WTC11 (cell line): ENCODE measurements around the gene EXOC1. TPM values are rescaled to one million over a fixed set of nuclear protein-coding genes. Genes with fewer than 3 reads are reported as not detected.

Source experiments
- ATAC-seq: fragments of 200-7000 bp; cut with Tn5 transposase; 2 replicates; pipeline ENCODE4 v1.10.0; 2021; ENCODE audit warnings: mild to moderate bottlenecking, moderate library complexity
- CTCF ChIA-PET: fragments of 300-600 bp; sonication (Branson Sonifier 250); formaldehyde crosslinking; loops from one replicate; lab custom pipeline; 2021; ENCODE audit warnings: antibody characterized with exemption; lab: Charles Lee
- POLR2A ChIA-PET: fragments of 350-600 bp; sonication (Branson Sonifier 250); formaldehyde crosslinking; loops from one replicate; lab custom pipeline; 2021; ENCODE audit warnings: antibody characterized with exemption; lab: Charles Lee
- DNase-seq: peaks from one replicate; pipeline ENCODE4 v3.0.0; 2021; ENCODE audit warnings: low spot score
- H3K27ac Mint-ChIP-seq: 2 replicates; pipeline ENCODE4 v1.8.0; 2021; ENCODE audit warnings: mixed read lengths
- H3K27me3 Mint-ChIP-seq: 2 replicates; pipeline ENCODE4 v1.8.0; 2021; ENCODE audit warnings: low read depth, mild to moderate bottlenecking, moderate library complexity, mixed read lengths
- H3K36me3 Mint-ChIP-seq: 2 replicates; pipeline ENCODE4 v1.8.0; 2021; ENCODE audit warnings: mixed read lengths
- H3K4me1 Mint-ChIP-seq: 2 replicates; pipeline ENCODE4 v1.8.0; 2022; ENCODE audit warnings: mixed read lengths
- H3K4me3 Mint-ChIP-seq: 2 replicates; pipeline ENCODE4 v1.8.0; 2021; ENCODE audit warnings: mild to moderate bottlenecking, moderate library complexity, mixed read lengths
- H3K9me3 Mint-ChIP-seq: 2 replicates; pipeline ENCODE4 v1.8.0; 2021; ENCODE audit warnings: mixed read lengths
- AFF4 ChIP-seq: sonication (generic); formaldehyde crosslinking; IDR thresholded peaks from 2 replicates; pipeline ENCODE4 v1.8.1; 2023; ENCODE audit warnings: mild to moderate bottlenecking, missing genetic modification reagents, borderline replicate concordance
- ATF6 ChIP-seq: sonication (generic); formaldehyde crosslinking; IDR thresholded peaks from 2 replicates; pipeline ENCODE4 v1.8.1; 2023; ENCODE audit warnings: mild to moderate bottlenecking, missing genetic modification reagents
- E2F4 ChIP-seq: sonication (generic); formaldehyde crosslinking; IDR thresholded peaks from 2 replicates; pipeline ENCODE4 v1.8.1; 2022; ENCODE audit warnings: low read depth, mild to moderate bottlenecking, moderate library complexity, missing genetic modification reagents, borderline replicate concordance
- EMX1 ChIP-seq: fragments of 250-450 bp; sonication (Bioruptor Pico); IDR thresholded peaks from 2 replicates; pipeline ENCODE4 v1.8.0; 2021; ENCODE audit warnings: mild to moderate bottlenecking
- ESRRA ChIP-seq: sonication (generic); formaldehyde crosslinking; IDR thresholded peaks from 2 replicates; pipeline ENCODE4 v1.8.1; 2022; ENCODE audit warnings: mild to moderate bottlenecking, missing genetic modification reagents, borderline replicate concordance
- FOXJ3 ChIP-seq: sonication (generic); formaldehyde crosslinking; IDR thresholded peaks from 2 replicates; pipeline ENCODE4 v1.9.0; 2021; ENCODE audit warnings: missing genetic modification reagents, mild to moderate bottlenecking, borderline replicate concordance
- GRHL2 ChIP-seq: fragments of 250-450 bp; sonication (Bioruptor Pico); IDR thresholded peaks from 2 replicates; pipeline ENCODE4 v1.8.0; 2022; ENCODE audit warnings: mild to moderate bottlenecking, moderate library complexity; ENCODE audit not compliant: insufficient replicate concordance, severe bottlenecking
- HMGA2 ChIP-seq: fragments of 250-450 bp; sonication (Bioruptor Pico); IDR thresholded peaks from 2 replicates; pipeline ENCODE4 v1.4.0; 2021; ENCODE audit warnings: mild to moderate bottlenecking, moderate library complexity
- JAZF1 ChIP-seq: fragments of 250-450 bp; sonication (Bioruptor Pico); IDR thresholded peaks from 2 replicates; pipeline ENCODE4 v1.9.0; 2021; ENCODE audit warnings: moderate library complexity, mild to moderate bottlenecking, inconsistent platforms
- MLX ChIP-seq: sonication (generic); formaldehyde crosslinking; IDR thresholded peaks from 2 replicates; pipeline ENCODE4 v1.8.1; 2023; ENCODE audit warnings: mild to moderate bottlenecking, missing genetic modification reagents, moderate library complexity
- MXD4 ChIP-seq: fragments of 250-450 bp; sonication (Bioruptor Pico); IDR thresholded peaks from 2 replicates; pipeline ENCODE4 v1.8.0; 2021; ENCODE audit warnings: mild to moderate bottlenecking, moderate library complexity, borderline replicate concordance
- NR3C1 ChIP-seq: sonication (generic); formaldehyde crosslinking; conservative IDR thresholded peaks from 2 replicates; pipeline ENCODE4 v1.8.1; 2023; ENCODE audit warnings: low read depth, mild to moderate bottlenecking, missing genetic modification reagents
- PREB ChIP-seq: sonication (generic); formaldehyde crosslinking; IDR thresholded peaks from 2 replicates; pipeline ENCODE4 v1.8.1; 2022; ENCODE audit warnings: mild to moderate bottlenecking, missing genetic modification reagents, moderate library complexity, borderline replicate concordance
- ZBTB43 ChIP-seq: sonication (generic); formaldehyde crosslinking; IDR thresholded peaks from 2 replicates; pipeline ENCODE4 v1.8.1; 2023; ENCODE audit warnings: mild to moderate bottlenecking, missing genetic modification reagents
- ZMAT4 ChIP-seq: fragments of 250-450 bp; sonication (Bioruptor Pico); IDR thresholded peaks from 2 replicates; pipeline ENCODE4 v1.9.0; 2021; ENCODE audit warnings: mild to moderate bottlenecking
- ZNF281 ChIP-seq: sonication (generic); formaldehyde crosslinking; IDR thresholded peaks from 2 replicates; pipeline ENCODE4 v1.8.0; 2023; ENCODE audit warnings: mild to moderate bottlenecking, missing genetic modification reagents
- total RNA-seq: library from RNA; stranded (reverse); gene quantifications from 3 replicates; pipeline ENCODE4 v1.2.3, GENCODE V29; 2021

The EXOC1 gene
- total RNA-seq, 1 experiment from 2014 or later: 19.0 TPM

- ChIA-PET POLR2A (no interaction called here), CTCF (no interaction called here)
- DNase-seq (no peak), ATAC-seq (no peak)
- Mint-ChIP-seq H3K36me3 (no peaks in the 10 kb centered on the region), H3K9me3 (peaks cover 5% of the 10 kb centered on the region), H3K4me3 (no peak overlapping the region), H3K27me3 (no peaks in the 10 kb centered on the region; the same call in 1 of the 2 replicates), H3K4me1 (no peaks in the 10 kb centered on the region), H3K27ac (no peak overlapping the region)
- TF ChIP-seq NR3C1 (CRISPR knock-in tag): no peak
- no peak for TF ChIP-seq ZBTB43 (CRISPR knock-in tag)
- TF ChIP-seq E2F4 (CRISPR knock-in tag): no peak
- TF ChIP-seq MXD4: no peak
- no peak for TF ChIP-seq JAZF1 (CRISPR knock-in tag)
- TF ChIP-seq ESRRA (CRISPR knock-in tag): no peak
- TF ChIP-seq FOXJ3 (CRISPR knock-in tag): no peak
- no peak for TF ChIP-seq ZMAT4 (CRISPR knock-in tag)
- no peak for TF ChIP-seq GRHL2 (CRISPR knock-in tag)
- no peak for TF ChIP-seq ZNF281
- TF ChIP-seq EMX1 (CRISPR knock-in tag): no peak
- TF ChIP-seq PREB (CRISPR knock-in tag): no peak
- TF ChIP-seq AFF4 (CRISPR knock-in tag): no peak
- TF ChIP-seq ATF6: no peak
- TF ChIP-seq HMGA2: no peak
- no peak for TF ChIP-seq MLX
Measured at GRCh38 chr4:55808186-55808585, 45.3 kb upstream of the EXOC1 start.
